NB4 (cell line): ENCODE results near the gene MST1.

Experiments
- CTCF ChIP-seq: IDR thresholded peaks from one replicate; pipeline ENCODE4 v1.5.1; 2012; ENCODE audit warnings: low read depth, low read length
- MAX ChIP-seq: IDR thresholded peaks from 2 replicates; pipeline ENCODE4 v1.6.1; 2011; ENCODE audit warnings: low read depth, low read length
- MYC ChIP-seq: IDR thresholded peaks from 2 replicates; pipeline ENCODE4 v1.6.1; 2011; ENCODE audit warnings: low read depth, low read length
- POLR2A ChIP-seq: IDR thresholded peaks from 2 replicates; pipeline ENCODE4 v1.6.1; 2011; ENCODE audit warnings: mild to moderate bottlenecking; ENCODE audit not compliant: insufficient read length; ENCODE audit errors: extremely low read depth

GRCh38 chr3:49715611-49716121 lies 26.4 kb upstream of the MST1 start:
- no peak for TF ChIP-seq CTCF
- no peak for TF ChIP-seq POLR2A
- TF ChIP-seq MAX, result no peak
- TF ChIP-seq MYC, result no peak
